ENCODE results near the gene HYI. TPM values are rescaled to one million over a fixed set of nuclear protein-coding genes. Genes with fewer than 3 reads are reported as not detected.

HYI gene
- total RNA-seq, 1 experiment from 2014 or later: 34.5 TPM

DNA sequence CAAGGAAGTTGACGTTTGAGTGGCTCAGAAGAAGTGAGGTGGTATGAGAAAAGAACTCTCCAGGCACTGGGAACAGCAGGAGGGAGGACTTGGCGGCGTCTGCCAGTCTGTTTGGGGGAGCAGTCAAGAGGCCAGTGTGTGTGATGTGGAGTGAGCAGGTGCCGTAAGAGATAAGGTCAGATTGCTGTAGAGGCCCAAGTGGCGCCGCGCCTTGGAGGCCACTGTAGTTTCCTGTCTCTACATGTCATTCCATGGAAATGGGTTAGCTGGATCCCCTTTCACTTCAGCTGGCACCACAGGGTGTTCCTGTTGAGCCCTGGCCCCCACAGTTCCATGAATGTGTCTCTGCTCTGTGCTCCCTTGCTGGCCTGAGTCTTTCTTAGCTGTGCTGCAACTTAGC is 41.5 kb upstream of the HYI start:
- Histone ChIP-seq H3K27me3 (replicated peaks; ENCODE audit: control insufficient read depth, insufficient read depth, low read length) (no peaks in the 10 kb centered on the region), H3K9me3 (no peaks in the 10 kb centered on the region), H3K4me1 (peaks cover 6% of the 10 kb centered on the region; the same call in 1 of the 2 replicates), H3K36me3 (ENCODE audit: control insufficient read depth, insufficient read depth, low read length) (no peaks in the 10 kb centered on the region), H3K4me3 (ENCODE audit: low read depth, low read length) (no peak overlapping the region)
- no TSS peak for BruUV-seq (replicated peaks)
- Mint-ChIP-seq H3K27me3 (ENCODE audit: insufficient read depth, unreplicated experiment) (no peaks in the 10 kb centered on the region), H3K4me3 (ENCODE audit: unreplicated experiment) (no peak overlapping the region), H3K4me1 (ENCODE audit: low read depth, unreplicated experiment) (peaks cover 10% of the 10 kb centered on the region), H3K9me3 (ENCODE audit: unreplicated experiment) (peaks cover 12% of the 10 kb centered on the region), H3K27ac (ENCODE audit: unreplicated experiment) (no peak overlapping the region), H3K36me3 (ENCODE audit: insufficient read depth, unreplicated experiment) (no peaks in the 10 kb centered on the region)
- TF ChIP-seq, protein P1, sequence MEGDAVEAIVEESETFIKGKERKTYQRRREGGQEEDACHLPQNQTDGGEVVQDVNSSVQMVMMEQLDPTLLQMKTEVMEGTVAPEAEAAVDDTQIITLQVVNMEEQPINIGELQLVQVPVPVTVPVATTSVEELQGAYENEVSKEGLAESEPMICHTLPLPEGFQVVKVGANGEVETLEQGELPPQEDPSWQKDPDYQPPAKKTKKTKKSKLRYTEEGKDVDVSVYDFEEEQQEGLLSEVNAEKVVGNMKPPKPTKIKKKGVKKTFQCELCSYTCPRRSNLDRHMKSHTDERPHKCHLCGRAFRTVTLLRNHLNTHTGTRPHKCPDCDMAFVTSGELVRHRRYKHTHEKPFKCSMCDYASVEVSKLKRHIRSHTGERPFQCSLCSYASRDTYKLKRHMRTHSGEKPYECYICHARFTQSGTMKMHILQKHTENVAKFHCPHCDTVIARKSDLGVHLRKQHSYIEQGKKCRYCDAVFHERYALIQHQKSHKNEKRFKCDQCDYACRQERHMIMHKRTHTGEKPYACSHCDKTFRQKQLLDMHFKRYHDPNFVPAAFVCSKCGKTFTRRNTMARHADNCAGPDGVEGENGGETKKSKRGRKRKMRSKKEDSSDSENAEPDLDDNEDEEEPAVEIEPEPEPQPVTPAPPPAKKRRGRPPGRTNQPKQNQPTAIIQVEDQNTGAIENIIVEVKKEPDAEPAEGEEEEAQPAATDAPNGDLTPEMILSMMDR (IDR thresholded peaks at IDR 0.05; ENCODE audit: insufficient read depth in 1 of 2, low read depth in 1 of 2, low read length in 1 of 2, severe bottlenecking in 1 of 2, unreplicated experiment in 1 of 2): no peak
- intact Hi-C loops (cut with micrococcal nuclease; ENCODE audit: unreplicated experiment): no loop called here
- POLR2A ChIA-PET: no interaction called here
- CTCF ChIA-PET: no interaction called here
- DNase-seq: no peak

DNA sequence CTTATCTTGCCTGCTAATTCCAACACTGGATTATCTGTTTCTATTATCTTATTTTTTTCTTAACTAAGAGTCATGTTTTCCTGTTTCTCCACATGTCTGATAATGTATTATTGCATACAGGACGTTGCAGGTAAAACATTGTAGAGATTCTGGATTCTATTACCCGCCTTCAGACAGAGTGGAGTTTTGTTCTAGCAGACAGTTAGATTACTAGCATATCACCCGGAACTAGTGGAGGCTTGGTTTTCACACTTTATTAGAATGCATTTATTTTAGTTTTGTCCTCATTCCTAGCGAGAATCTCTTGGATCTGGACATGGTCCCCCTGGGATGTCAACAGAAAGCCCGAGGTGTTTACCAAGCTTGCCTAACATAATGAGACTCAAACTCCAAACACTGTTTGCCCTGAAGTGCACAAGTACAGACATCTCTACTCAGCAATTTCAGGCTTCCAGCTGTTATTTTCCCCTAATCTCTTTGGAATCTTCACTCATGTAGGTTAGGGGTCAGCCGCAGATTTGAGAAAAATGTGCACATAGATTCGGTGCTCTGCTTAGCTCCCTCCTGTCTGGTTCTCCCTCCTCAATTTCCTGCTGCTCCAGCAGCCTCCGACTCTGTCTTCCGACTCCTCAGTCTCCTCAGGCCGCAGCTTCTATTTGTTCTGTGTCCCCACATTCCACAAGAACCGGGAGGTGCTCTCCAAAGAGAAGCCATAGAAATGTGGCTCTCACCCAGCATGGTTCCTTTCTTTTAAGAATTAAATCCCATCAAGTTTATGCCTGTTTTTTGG is 40.1 kb upstream of the HYI start:
- no peaks in the 10 kb centered on the region for H3K9me3 ChIP-seq
- TF ChIP-seq, protein P1 (IDR thresholded peaks at IDR 0.05; ENCODE audit: insufficient read depth in 1 of 2, low read depth in 1 of 2, low read length in 1 of 2, severe bottlenecking in 1 of 2, unreplicated experiment in 1 of 2): no peak
- H3K4me1 Mint-ChIP-seq (ENCODE audit: low read depth, unreplicated experiment): peaks cover 10% of the 10 kb centered on the region
- no TSS peak for BruUV-seq (replicated peaks)
- no peaks in the 10 kb centered on the region for H3K36me3 ChIP-seq (ENCODE audit: control insufficient read depth, insufficient read depth, low read length)
- H3K27me3 Mint-ChIP-seq (ENCODE audit: insufficient read depth, unreplicated experiment): no peaks in the 10 kb centered on the region
- ChIA-PET POLR2A (no interaction called here), CTCF (interaction anchor here (0.6 kb wide), 1 partner anchor 32 kb away, joined by 4 read pairs; no protein-coding TSS in a partner anchor)
- H3K9me3 Mint-ChIP-seq (ENCODE audit: unreplicated experiment): peaks cover 26% of the 10 kb centered on the region
- peaks cover 6% of the 10 kb centered on the region; the same call in 1 of the 2 replicates for H3K4me1 ChIP-seq
- intact Hi-C loops (cut with micrococcal nuclease; ENCODE audit: unreplicated experiment): no loop called here
- H3K4me3 ChIP-seq (ENCODE audit: low read depth, low read length): no peak overlapping the region
- H3K27me3 ChIP-seq (replicated peaks; ENCODE audit: control insufficient read depth, insufficient read depth, low read length): no peaks in the 10 kb centered on the region
- H3K36me3 Mint-ChIP-seq (ENCODE audit: insufficient read depth, unreplicated experiment): no peaks in the 10 kb centered on the region
- no peak for DNase-seq
- peak overlapping the region; percentile 70 for H3K27ac Mint-ChIP-seq (ENCODE audit: unreplicated experiment)
- no peak overlapping the region for H3K4me3 Mint-ChIP-seq (ENCODE audit: unreplicated experiment)

DNA sequence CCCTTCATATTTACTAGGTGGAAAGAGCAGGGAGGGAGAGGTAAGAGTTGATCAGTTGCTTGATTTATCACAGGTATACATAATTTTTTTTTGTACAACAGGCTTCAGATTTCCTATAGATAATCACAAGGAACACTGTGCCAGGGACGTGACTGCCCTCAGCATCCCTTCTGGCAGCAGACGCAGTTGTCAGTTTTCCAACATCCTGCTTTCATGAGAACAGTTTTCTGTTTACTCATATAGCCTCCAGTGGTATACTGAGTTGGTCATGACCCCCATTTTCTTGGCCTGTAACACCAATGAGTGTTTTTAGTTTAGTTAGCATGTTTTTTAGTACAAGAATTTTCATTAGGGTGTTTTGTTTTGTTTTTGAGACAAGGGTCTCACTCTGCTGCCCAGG is 39.1 kb upstream of the HYI start:
- no peaks in the 10 kb centered on the region for H3K27me3 ChIP-seq (replicated peaks; ENCODE audit: control insufficient read depth, insufficient read depth, low read length)
- H3K4me1 Mint-ChIP-seq (ENCODE audit: low read depth, unreplicated experiment): peaks cover 10% of the 10 kb centered on the region
- H3K4me1 ChIP-seq: peaks cover 6% of the 10 kb centered on the region; the same call in 1 of the 2 replicates
- ChIA-PET CTCF (no interaction called here), POLR2A (no interaction called here)
- DNase-seq: no peak
- TF ChIP-seq, protein P1 (IDR thresholded peaks at IDR 0.05; ENCODE audit: insufficient read depth in 1 of 2, low read depth in 1 of 2, low read length in 1 of 2, severe bottlenecking in 1 of 2, unreplicated experiment in 1 of 2): no peak
- no peak overlapping the region for H3K4me3 ChIP-seq (ENCODE audit: low read depth, low read length)
- H3K27me3 Mint-ChIP-seq (ENCODE audit: insufficient read depth, unreplicated experiment): no peaks in the 10 kb centered on the region
- intact Hi-C loops (cut with micrococcal nuclease; ENCODE audit: unreplicated experiment): no loop called here
- no TSS peak for BruUV-seq (replicated peaks)
- no peaks in the 10 kb centered on the region for H3K36me3 ChIP-seq (ENCODE audit: control insufficient read depth, insufficient read depth, low read length)
- no peak overlapping the region for H3K27ac Mint-ChIP-seq (ENCODE audit: unreplicated experiment)
- H3K4me3 Mint-ChIP-seq (ENCODE audit: unreplicated experiment): no peak overlapping the region
- H3K9me3 Mint-ChIP-seq (ENCODE audit: unreplicated experiment): peaks cover 29% of the 10 kb centered on the region
- H3K36me3 Mint-ChIP-seq (ENCODE audit: insufficient read depth, unreplicated experiment): no peaks in the 10 kb centered on the region
- no peaks in the 10 kb centered on the region; the same call in 1 of the 2 replicates for H3K9me3 ChIP-seq
